ENCODE data around the gene ARNT2. TPM values are rescaled to one million over a fixed set of nuclear protein-coding genes. Genes with fewer than 3 reads are reported as not detected.

The ARNT2 gene
- total RNA-seq, 1 donor from 2014 or later = 3.6 TPM

DNA sequence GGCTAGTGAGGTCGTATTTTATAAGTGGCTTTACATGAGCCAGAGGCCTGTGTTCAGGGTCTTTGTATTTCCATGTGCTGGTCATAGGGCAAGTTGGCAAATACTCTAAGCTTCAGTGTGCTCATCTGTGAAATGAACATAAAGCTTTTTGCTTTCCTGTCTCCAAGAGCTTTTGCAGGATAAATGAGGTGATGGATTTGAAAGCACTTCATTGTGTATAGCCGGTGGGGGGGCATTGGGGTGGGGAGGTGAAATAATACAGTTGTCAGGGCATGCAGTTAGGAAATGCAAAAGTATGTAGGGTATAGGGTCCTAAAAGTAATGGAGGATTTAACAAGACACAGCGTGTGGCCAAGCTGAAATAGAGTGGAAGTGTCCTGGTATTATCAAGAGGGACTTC lies 67.7 kb downstream of the ARNT2 start:
- no peak for DNase-seq
- Histone ChIP-seq H3K27me3 (ENCODE audit: low read depth) (peaks cover 24% of the 10 kb centered on the region), H3K9me3 (replicated peaks) (peaks cover 20% of the 10 kb centered on the region), H3K4me3 (no peak overlapping the region), H3K27ac (replicated peaks) (no peak overlapping the region), H3K36me3 (peaks cover 12% of the 10 kb centered on the region), H3K4me1 (no peaks in the 10 kb centered on the region)
- intact Hi-C loops (cut with micrococcal nuclease) = no loop called here
- TF ChIP-seq, protein P1, sequence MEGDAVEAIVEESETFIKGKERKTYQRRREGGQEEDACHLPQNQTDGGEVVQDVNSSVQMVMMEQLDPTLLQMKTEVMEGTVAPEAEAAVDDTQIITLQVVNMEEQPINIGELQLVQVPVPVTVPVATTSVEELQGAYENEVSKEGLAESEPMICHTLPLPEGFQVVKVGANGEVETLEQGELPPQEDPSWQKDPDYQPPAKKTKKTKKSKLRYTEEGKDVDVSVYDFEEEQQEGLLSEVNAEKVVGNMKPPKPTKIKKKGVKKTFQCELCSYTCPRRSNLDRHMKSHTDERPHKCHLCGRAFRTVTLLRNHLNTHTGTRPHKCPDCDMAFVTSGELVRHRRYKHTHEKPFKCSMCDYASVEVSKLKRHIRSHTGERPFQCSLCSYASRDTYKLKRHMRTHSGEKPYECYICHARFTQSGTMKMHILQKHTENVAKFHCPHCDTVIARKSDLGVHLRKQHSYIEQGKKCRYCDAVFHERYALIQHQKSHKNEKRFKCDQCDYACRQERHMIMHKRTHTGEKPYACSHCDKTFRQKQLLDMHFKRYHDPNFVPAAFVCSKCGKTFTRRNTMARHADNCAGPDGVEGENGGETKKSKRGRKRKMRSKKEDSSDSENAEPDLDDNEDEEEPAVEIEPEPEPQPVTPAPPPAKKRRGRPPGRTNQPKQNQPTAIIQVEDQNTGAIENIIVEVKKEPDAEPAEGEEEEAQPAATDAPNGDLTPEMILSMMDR (IDR thresholded peaks at IDR 0.05; ENCODE audit: borderline replicate concordance) = no peak

DNA sequence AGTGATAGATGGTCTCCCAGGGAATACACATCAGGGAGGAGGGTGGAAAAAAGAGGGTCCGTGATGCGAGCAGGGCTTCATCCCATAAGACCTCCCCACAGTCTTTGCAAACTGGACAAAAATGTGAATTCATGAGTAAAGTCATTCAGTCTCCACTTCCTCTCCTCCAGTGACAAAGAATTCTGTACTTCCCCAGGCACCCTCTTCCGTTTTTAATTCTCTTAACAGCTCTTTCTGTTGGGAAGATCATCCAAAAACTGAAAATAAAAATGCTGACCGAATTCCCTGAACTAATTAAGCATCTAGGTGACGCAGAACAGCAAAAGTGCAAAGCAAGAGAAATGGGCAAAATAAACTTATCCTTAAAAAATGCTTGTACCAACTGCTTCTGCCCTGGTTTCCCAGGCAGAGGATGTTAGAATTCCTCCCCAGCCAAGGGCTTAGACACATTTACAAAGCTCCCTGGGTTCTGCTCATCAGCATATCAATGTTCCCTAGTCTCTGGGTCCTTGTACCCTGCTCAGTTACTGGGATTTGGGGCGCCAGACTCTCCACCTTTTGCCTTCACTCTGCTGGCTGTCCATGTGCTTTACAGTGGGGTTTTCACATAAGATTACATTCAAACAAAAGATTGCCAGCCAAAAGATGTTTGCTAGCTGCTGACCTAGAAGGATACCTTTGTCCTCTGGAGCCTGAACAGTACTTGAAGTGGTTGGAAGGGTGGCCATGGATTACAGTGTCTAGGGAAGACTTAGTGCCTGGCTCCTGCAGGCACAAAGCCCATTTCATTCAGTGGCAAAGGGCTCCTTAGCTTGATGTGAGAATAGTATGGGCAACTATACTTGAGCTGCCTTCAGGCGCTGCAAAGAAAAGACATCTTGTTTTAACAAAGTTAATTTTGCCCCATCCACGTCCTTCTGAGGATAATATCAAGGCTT lies 69.4 kb downstream of the ARNT2 start:
- Histone ChIP-seq H3K27ac (replicated peaks) (no peak overlapping the region), H3K9me3 (replicated peaks) (peaks cover 24% of the 10 kb centered on the region), H3K4me1 (no peaks in the 10 kb centered on the region), H3K27me3 (ENCODE audit: low read depth) (peaks cover 9% of the 10 kb centered on the region), H3K4me3 (no peak overlapping the region), H3K36me3 (peaks cover 17% of the 10 kb centered on the region)
- no peak for DNase-seq
- TF ChIP-seq, protein P1 (IDR thresholded peaks at IDR 0.05; ENCODE audit: borderline replicate concordance) = no peak
- intact Hi-C loops (cut with micrococcal nuclease) = no loop called here

DNA sequence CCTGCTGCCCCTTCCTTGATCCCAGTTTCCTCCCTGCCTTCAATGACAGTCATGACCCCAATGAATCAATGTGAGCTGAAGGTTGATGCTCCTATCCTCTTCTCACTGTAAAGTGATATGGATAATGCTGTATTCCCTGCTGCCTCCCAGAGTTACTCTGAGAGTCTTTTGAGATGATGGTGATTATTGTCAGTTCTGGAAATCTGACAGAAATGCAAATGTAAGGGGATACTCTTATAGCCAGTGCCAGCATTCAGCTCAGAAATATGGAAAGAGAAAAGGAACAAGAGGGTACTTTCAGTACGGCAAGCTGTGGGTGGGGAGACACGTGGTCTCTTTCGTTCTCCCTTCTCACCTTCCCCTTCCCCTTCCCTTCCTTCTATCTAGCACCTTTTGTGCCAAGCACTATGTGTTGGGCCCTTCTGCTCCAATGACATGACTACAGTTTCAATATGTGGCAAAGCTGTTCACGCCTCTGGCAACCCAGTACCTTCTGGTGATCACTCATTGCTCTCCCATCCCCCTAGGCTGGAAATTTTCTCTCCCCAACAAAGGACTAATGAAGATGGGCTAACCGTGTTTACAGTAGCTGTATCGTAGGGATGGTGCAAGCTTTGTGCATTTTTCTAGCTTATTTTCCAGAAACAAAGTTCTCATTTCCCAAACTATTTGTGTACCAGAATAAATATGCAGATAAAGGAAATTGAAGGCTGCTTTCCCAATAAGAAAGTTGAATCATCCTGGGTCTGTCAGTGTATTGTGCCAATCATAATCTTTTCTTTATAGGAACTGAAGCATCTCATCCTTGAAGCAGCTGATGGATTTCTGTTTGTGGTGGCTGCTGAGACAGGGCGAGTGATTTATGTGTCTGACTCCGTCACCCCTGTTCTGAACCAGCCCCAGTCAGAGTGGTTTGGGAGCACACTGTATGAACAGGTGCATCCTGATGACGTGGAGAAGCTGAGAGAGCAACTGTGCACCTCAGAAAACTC lies 70.3 kb downstream of the ARNT2 start:
- TF ChIP-seq, protein P1 (IDR thresholded peaks at IDR 0.05; ENCODE audit: borderline replicate concordance) = no peak
- Histone ChIP-seq H3K4me3 (no peak overlapping the region), H3K36me3 (peaks cover 17% of the 10 kb centered on the region), H3K27ac (replicated peaks) (no peak overlapping the region), H3K9me3 (replicated peaks) (peaks cover 24% of the 10 kb centered on the region), H3K4me1 (peaks cover 9% of the 10 kb centered on the region), H3K27me3 (ENCODE audit: low read depth) (peaks cover 3% of the 10 kb centered on the region)
- intact Hi-C loops (cut with micrococcal nuclease) = no loop called here
- DNase-seq = no peak

DNA sequence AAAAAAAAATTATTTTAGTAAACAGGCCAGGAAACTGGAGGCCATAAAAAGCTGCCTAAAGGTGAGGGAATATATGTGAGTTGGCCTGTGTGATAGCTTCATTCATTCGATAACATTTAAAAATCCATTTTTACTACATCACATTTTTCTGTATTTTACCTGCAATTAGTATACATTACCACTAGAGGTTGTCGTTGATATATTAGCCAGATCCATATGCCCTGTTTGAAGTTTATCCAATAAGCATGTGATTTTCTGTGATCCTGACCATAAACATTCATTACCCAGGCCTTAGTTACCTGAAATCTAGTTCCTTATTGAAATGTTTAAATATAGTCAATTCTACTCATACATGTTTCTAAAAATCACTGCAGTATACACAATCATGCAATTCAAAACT lies 71.4 kb downstream of the ARNT2 start:
- peaks cover 24% of the 10 kb centered on the region for H3K9me3 ChIP-seq (replicated peaks)
- intact Hi-C loops (cut with micrococcal nuclease) = no loop called here
- no peak for DNase-seq
- no peak overlapping the region for H3K27ac ChIP-seq (replicated peaks)
- H3K27me3 ChIP-seq (ENCODE audit: low read depth) = no peaks in the 10 kb centered on the region
- peaks cover 17% of the 10 kb centered on the region for H3K36me3 ChIP-seq
- no peak overlapping the region for H3K4me3 ChIP-seq
- TF ChIP-seq, protein P1 (IDR thresholded peaks at IDR 0.05; ENCODE audit: borderline replicate concordance) = no peak
- peaks cover 20% of the 10 kb centered on the region for H3K4me1 ChIP-seq

DNA sequence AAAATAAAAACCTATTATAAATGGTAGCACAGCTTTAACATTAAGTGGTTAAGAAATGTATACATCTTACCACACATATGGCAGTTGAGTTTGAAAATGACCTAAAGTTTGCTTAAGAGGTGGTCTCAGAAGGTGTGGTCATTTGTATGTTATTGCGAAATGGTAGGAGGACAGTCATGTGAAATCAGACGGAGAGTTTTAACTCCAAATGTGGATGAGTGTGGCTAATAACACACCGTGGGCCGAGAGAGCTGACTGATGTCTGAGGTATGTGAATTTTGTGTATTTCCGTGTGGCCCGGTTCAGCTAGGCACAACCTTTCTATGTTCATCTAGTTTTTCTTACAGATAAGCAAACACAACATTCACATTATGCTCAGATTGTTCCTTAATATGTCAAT lies 71.9 kb downstream of the ARNT2 start:
- no peak for DNase-seq
- H3K4me3 ChIP-seq = no peak overlapping the region
- intact Hi-C loops (cut with micrococcal nuclease) = no loop called here
- H3K27me3 ChIP-seq (ENCODE audit: low read depth) = no peaks in the 10 kb centered on the region
- TF ChIP-seq, protein P1 (IDR thresholded peaks at IDR 0.05; ENCODE audit: borderline replicate concordance) = no peak
- peaks cover 24% of the 10 kb centered on the region for H3K4me1 ChIP-seq
- H3K27ac ChIP-seq (replicated peaks) = no peak overlapping the region
- H3K9me3 ChIP-seq (replicated peaks) = peaks cover 24% of the 10 kb centered on the region
- H3K36me3 ChIP-seq = peaks cover 17% of the 10 kb centered on the region

All from left ventricle myocardium inferior (tissue), 1 donor.